SK-N-SH (cell line): ENCODE results near the gene RSU1. TPM values are rescaled to one million over a fixed set of nuclear protein-coding genes. Genes with fewer than 3 reads are reported as not detected.

ENCODE experiments used
- CTCF ChIA-PET: fragments of 300-600, 350-600 bp; formaldehyde crosslinking; extraction: SDS; loops from one replicate; lab custom pipeline; 2021; lab: Yijun Ruan, JAX
- POLR2A ChIA-PET: fragments of 350-600 bp; sonication (Branson Sonifier 250); formaldehyde crosslinking; extraction: SDS; loops from one replicate; lab custom pipeline; 2020; ENCODE audit warnings: antibody characterized with exemption, inconsistent platforms; lab: Yijun Ruan, JAX
- DNase-seq: peaks from one replicate; pipeline ENCODE4 v3.0.0; 2012
- H2AFZ ChIP-seq: fragments of 200-600 bp; sonication (generic); 2 replicates; pipeline ENCODE4 v1.8.1; 2016; ENCODE audit warnings: antibody characterized with exemption, mild to moderate bottlenecking, low read depth
- H3F3A ChIP-seq: fragments of 200-600 bp; sonication (generic); replicated peaks from 2 replicates; pipeline ENCODE3; 2016; ENCODE audit warnings: antibody characterized with exemption, mild to moderate bottlenecking; ENCODE audit not compliant: insufficient read depth
- H3K27ac ChIP-seq, 2 experiments: fragments of 200-500 bp in 1 of 2; fragments of 200-600 bp in 1 of 2; sonication (Bioruptor generic) in 1 of 2; sonication (generic), shearing (Covaris generic) in 1 of 2; 2 replicates each; pipeline versions ENCODE4 v1.5.1 to v1.6.1; 2014 to 2016; ENCODE audit warnings: low read depth in 2 of 2, inconsistent platforms in 1 of 2, low read length in 1 of 2, mild to moderate bottlenecking in 1 of 2, mixed read lengths in 1 of 2
- H3K27me3 ChIP-seq: fragments of 200-600 bp; sonication (generic), shearing (Covaris generic); 2 replicates; pipeline ENCODE4 v1.6.1; 2016; ENCODE audit warnings: mixed run types; ENCODE audit not compliant: insufficient read depth
- H3K36me3 ChIP-seq, 2 experiments: fragments of 200-500 bp in 1 of 2; fragments of 200-600 bp in 1 of 2; sonication (Bioruptor generic) in 1 of 2; sonication (generic) in 1 of 2; replicated peaks in 1 of 2; 2 replicates each; pipeline versions ENCODE3 to v1.5.1; 2014 to 2016; ENCODE audit warnings: low read length in 1 of 2, mild to moderate bottlenecking in 1 of 2; ENCODE audit not compliant: insufficient read depth in 2 of 2, control insufficient read depth in 1 of 2
- H3K4me1 ChIP-seq, 2 experiments: fragments of 200-500 bp in 1 of 2; fragments of 200-600 bp in 1 of 2; sonication (Bioruptor generic) in 1 of 2; sonication (generic), shearing (Covaris generic) in 1 of 2; 2 replicates each; pipeline versions ENCODE4 v1.5.1 to v1.6.1; 2014 to 2016; ENCODE audit warnings: low read depth in 1 of 2, low read length in 1 of 2, mixed run types in 1 of 2; ENCODE audit not compliant: insufficient read depth in 2 of 2, control insufficient read depth in 1 of 2
- H3K4me2 ChIP-seq: fragments of 200-600 bp; sonication (generic), shearing (Covaris generic); 2 replicates; pipeline ENCODE4 v1.6.1; 2017; ENCODE audit warnings: mixed run types
- H3K4me3 ChIP-seq, 2 experiments: fragments of 200-500 bp in 1 of 2; fragments of 200-600 bp in 1 of 2; sonication (Bioruptor generic) in 1 of 2; sonication (generic), shearing (Covaris generic) in 1 of 2; 2 replicates each; pipeline versions ENCODE4 v1.5.1 to v1.8.1; 2014 to 2016; ENCODE audit warnings: low read depth in 2 of 2, inconsistent platforms in 1 of 2, low read length in 1 of 2, mild to moderate bottlenecking in 1 of 2, mixed read lengths in 1 of 2, moderate library complexity in 1 of 2
- H3K79me2 ChIP-seq: fragments of 200-600 bp; sonication (generic); 2 replicates; pipeline ENCODE4 v1.8.1; 2017; ENCODE audit warnings: mild to moderate bottlenecking; ENCODE audit not compliant: insufficient read depth
- H3K9ac ChIP-seq: fragments of 200-600 bp; sonication (generic); 2 replicates; pipeline ENCODE4 v1.6.1; 2017; ENCODE audit warnings: mixed run types
- H3K9me2 ChIP-seq: fragments of 200-600 bp; sonication (generic); 2 replicates; pipeline ENCODE4 v1.6.1; 2017; ENCODE audit warnings: mixed run types
- H3K9me3 ChIP-seq: fragments of 200-600 bp; sonication (generic); 2 replicates; pipeline ENCODE4 v1.6.1; 2017; ENCODE audit warnings: mixed run types, mild to moderate bottlenecking, moderate library complexity
- H4K20me1 ChIP-seq: fragments of 200-600 bp; sonication (generic); 2 replicates; pipeline ENCODE4 v1.6.1; 2017; ENCODE audit warnings: mild to moderate bottlenecking, mixed run types; ENCODE audit not compliant: insufficient read depth
- EP300 ChIP-seq, 2 experiments: IDR thresholded peaks; 2 replicates each; pipeline versions ENCODE4 v1.4.0 to v1.6.1; 2012; ENCODE audit warnings: borderline replicate concordance in 1 of 2, low read depth in 1 of 2, low read length in 1 of 2
- FOSL2 ChIP-seq: IDR thresholded peaks from 2 replicates; pipeline ENCODE4 v1.4.0; 2012; ENCODE audit warnings: low read depth, mild to moderate bottlenecking, moderate library complexity, borderline replicate concordance
- FOXM1 ChIP-seq: IDR thresholded peaks from 2 replicates; pipeline ENCODE4 v1.4.0; 2012; ENCODE audit warnings: low read depth, mild to moderate bottlenecking
- GABPA ChIP-seq: IDR thresholded peaks from 2 replicates; pipeline ENCODE4 v1.4.0; 2012; ENCODE audit warnings: low read depth, mild to moderate bottlenecking
- GATA2 ChIP-seq: sonication (generic); formaldehyde crosslinking; IDR thresholded peaks from 2 replicates; pipeline ENCODE4 v1.5.0; 2020; ENCODE audit warnings: mild to moderate bottlenecking, missing genetic modification reagents
- MXI1 ChIP-seq: IDR thresholded peaks from 2 replicates; pipeline ENCODE4 v1.6.1; 2012; ENCODE audit warnings: mild to moderate bottlenecking, low read depth, low read length, improper control_type of control experiment
- NFIC ChIP-seq: IDR thresholded peaks from 2 replicates; pipeline ENCODE4 v1.4.0; 2012; ENCODE audit warnings: borderline replicate concordance
- POLR2AphosphoS5 ChIP-seq: IDR thresholded peaks from 2 replicates; pipeline ENCODE4 v1.6.1; 2012; ENCODE audit warnings: low read depth, low read length
- RXRA ChIP-seq: IDR thresholded peaks from 2 replicates; pipeline ENCODE4 v1.4.0; 2012; ENCODE audit warnings: low read depth, mild to moderate bottlenecking, borderline replicate concordance
- TAF1 ChIP-seq: IDR thresholded peaks from 2 replicates; pipeline ENCODE4 v1.6.1; 2012; ENCODE audit warnings: low read depth, mild to moderate bottlenecking, low read length, moderate library complexity, borderline replicate concordance
- TEAD4 ChIP-seq: IDR thresholded peaks from 2 replicates; pipeline ENCODE4 v1.4.0; 2012; ENCODE audit warnings: mild to moderate bottlenecking, borderline replicate concordance; ENCODE audit not compliant: insufficient read depth
- ZBTB33 ChIP-seq: IDR thresholded peaks from 2 replicates; pipeline ENCODE4 v1.4.0; 2012; ENCODE audit warnings: low read depth, borderline replicate concordance
- WGBS: methylation state at CpG from one replicate; pipeline ENCODE4 v1.1.6; 2017; ENCODE audit warnings: low lambda C conversion rate; 5-methylcytosine and 5-hydroxymethylcytosine counted together
- polyA plus RNA-seq, 3 experiments: library from polyadenylated mRNA; depleted of rRNA; stranded (reverse); fragments of >200 nt; gene quantifications; 2 replicates each; pipeline ENCODE4 v1.2.3, GENCODE V29; 2012
- TF ChIP-seq, protein P1 (sequence below): IDR thresholded peaks from 2 replicates; pipeline ENCODE4 v1.6.1; 2012; ENCODE audit warnings: mild to moderate bottlenecking, low read depth, low read length, moderate library complexity
- TF ChIP-seq, protein P2 (sequence below): IDR thresholded peaks from 2 replicates; pipeline ENCODE4 v1.4.0; 2012; ENCODE audit warnings: low read depth, borderline replicate concordance
- TF ChIP-seq, protein P3 (sequence below): fragments of 150-350 bp; IDR thresholded peaks from 2 replicates; pipeline ENCODE4 v1.6.1; 2017; ENCODE audit warnings: antibody characterized with exemption, low read length, low read depth, borderline replicate concordance

The RSU1 gene
- polyA plus RNA-seq, 1 of the 3 experiments (the other 2 are of a cell fraction): 59.8 TPM

DNA sequence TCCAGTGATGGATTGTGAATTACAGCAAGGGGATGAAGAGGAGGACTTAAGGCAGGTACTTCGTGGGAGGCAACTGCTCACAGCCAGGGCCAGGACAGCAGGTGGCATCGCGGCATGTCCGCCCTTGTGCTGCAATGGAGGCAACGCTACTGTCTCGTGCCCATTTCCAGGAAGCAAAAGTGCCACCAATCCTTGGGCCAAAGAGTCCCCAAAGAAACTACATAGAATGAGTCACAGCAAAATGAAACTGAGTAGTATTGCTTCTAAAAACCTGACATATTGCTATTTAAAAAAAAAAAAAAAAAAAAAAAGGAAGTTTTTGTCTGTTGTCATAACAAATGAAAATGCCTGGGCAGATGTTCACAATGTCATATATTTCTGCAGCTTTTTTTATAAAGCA, 46.6 kb downstream of the RSU1 start:
- H3K27ac ChIP-seq: no peak overlapping the region
- H3K36me3 ChIP-seq: no peaks in the 10 kb centered on the region
- DNase-seq: no peak
- TF ChIP-seq RXRA (no peak), FOXM1 (no peak), GABPA (no peak), EP300 (IDR thresholded peaks at IDR 0.05; ENCODE audit: borderline replicate concordance in 1 of 2, low read depth in 1 of 2, low read length in 1 of 2) (no peak), ZBTB33 (no peak), NFIC (no peak), TAF1 (no peak)
- TF ChIP-seq, protein P1, sequence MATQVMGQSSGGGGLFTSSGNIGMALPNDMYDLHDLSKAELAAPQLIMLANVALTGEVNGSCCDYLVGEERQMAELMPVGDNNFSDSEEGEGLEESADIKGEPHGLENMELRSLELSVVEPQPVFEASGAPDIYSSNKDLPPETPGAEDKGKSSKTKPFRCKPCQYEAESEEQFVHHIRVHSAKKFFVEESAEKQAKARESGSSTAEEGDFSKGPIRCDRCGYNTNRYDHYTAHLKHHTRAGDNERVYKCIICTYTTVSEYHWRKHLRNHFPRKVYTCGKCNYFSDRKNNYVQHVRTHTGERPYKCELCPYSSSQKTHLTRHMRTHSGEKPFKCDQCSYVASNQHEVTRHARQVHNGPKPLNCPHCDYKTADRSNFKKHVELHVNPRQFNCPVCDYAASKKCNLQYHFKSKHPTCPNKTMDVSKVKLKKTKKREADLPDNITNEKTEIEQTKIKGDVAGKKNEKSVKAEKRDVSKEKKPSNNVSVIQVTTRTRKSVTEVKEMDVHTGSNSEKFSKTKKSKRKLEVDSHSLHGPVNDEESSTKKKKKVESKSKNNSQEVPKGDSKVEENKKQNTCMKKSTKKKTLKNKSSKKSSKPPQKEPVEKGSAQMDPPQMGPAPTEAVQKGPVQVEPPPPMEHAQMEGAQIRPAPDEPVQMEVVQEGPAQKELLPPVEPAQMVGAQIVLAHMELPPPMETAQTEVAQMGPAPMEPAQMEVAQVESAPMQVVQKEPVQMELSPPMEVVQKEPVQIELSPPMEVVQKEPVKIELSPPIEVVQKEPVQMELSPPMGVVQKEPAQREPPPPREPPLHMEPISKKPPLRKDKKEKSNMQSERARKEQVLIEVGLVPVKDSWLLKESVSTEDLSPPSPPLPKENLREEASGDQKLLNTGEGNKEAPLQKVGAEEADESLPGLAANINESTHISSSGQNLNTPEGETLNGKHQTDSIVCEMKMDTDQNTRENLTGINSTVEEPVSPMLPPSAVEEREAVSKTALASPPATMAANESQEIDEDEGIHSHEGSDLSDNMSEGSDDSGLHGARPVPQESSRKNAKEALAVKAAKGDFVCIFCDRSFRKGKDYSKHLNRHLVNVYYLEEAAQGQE: no peak
- TF ChIP-seq, protein P2, sequence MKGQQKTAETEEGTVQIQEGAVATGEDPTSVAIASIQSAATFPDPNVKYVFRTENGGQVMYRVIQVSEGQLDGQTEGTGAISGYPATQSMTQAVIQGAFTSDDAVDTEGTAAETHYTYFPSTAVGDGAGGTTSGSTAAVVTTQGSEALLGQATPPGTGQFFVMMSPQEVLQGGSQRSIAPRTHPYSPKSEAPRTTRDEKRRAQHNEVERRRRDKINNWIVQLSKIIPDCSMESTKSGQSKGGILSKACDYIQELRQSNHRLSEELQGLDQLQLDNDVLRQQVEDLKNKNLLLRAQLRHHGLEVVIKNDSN: no peak
- no peak overlapping the region for H3K9ac ChIP-seq
- H3K27me3 ChIP-seq: no peaks in the 10 kb centered on the region
- H2AFZ ChIP-seq: no peak overlapping the region
- peaks cover 4% of the 10 kb centered on the region; the same call in 1 of the 2 replicates for H4K20me1 ChIP-seq
- ChIA-PET POLR2A (no interaction called here), CTCF (interaction anchor here (1.0 to 1.2 kb wide), 2 partner anchors 57 to 868 kb away, joined by 3 to 5 read pairs; no protein-coding TSS in a partner anchor)
- no peak overlapping the region for H3K4me3 ChIP-seq
- no peaks in the 10 kb centered on the region for H3F3A ChIP-seq
- peaks cover 7% of the 10 kb centered on the region; the same call in 1 of the 2 replicates for H3K79me2 ChIP-seq
- H3K4me1 ChIP-seq: no peaks in the 10 kb centered on the region
- H3K4me2 ChIP-seq: no peak overlapping the region
- no peaks in the 10 kb centered on the region for H3K9me3 ChIP-seq
- no peaks in the 10 kb centered on the region for H3K9me2 ChIP-seq
- 95% methylated on average over 6 of the region's 6 CpGs for WGBS

- Histone ChIP-seq H4K20me1 (peaks cover 4% of the 10 kb centered on the region; the same call in 1 of the 2 replicates), H3K79me2 (peaks cover 7% of the 10 kb centered on the region; the same call in 1 of the 2 replicates), H3K4me2 (no peak overlapping the region), H3F3A (no peaks in the 10 kb centered on the region), H2AFZ (no peak overlapping the region), H3K9ac (no peak overlapping the region), H3K36me3 (no peaks in the 10 kb centered on the region), H3K4me1 (no peaks in the 10 kb centered on the region), H3K9me3 (no peaks in the 10 kb centered on the region), H3K27me3 (no peaks in the 10 kb centered on the region), H3K9me2 (no peaks in the 10 kb centered on the region), H3K4me3 (no peak overlapping the region), H3K27ac (no peak overlapping the region)
- TF ChIP-seq GATA2 (no peak), TEAD4 (no peak), FOSL2 (no peak), POLR2AphosphoS5 (no peak), MXI1 (no peak)
- TF ChIP-seq, protein P3, sequence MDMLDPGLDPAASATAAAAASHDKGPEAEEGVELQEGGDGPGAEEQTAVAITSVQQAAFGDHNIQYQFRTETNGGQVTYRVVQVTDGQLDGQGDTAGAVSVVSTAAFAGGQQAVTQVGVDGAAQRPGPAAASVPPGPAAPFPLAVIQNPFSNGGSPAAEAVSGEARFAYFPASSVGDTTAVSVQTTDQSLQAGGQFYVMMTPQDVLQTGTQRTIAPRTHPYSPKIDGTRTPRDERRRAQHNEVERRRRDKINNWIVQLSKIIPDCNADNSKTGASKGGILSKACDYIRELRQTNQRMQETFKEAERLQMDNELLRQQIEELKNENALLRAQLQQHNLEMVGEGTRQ: no peak
- TF ChIP-seq, protein P1: no peak
- ChIA-PET POLR2A (no interaction called here), CTCF (interaction anchor here (1.0 to 1.2 kb wide), 2 partner anchors 57 to 868 kb away, joined by 3 to 5 read pairs; no protein-coding TSS in a partner anchor)
- no peak for DNase-seq
- WGBS: 92% methylated on average over 6 of the region's 8 CpGs
Measured at GRCh38 chr10:16770141-16770540, 47.1 kb downstream of the RSU1 start.
